ENCODE results near the gene MAP2K5. TPM values are rescaled to one million over a fixed set of nuclear protein-coding genes. Genes with fewer than 3 reads are reported as not detected.

MAP2K5 gene
- total RNA-seq, 1 donor from 2014 or later: 28.2 TPM

DNA sequence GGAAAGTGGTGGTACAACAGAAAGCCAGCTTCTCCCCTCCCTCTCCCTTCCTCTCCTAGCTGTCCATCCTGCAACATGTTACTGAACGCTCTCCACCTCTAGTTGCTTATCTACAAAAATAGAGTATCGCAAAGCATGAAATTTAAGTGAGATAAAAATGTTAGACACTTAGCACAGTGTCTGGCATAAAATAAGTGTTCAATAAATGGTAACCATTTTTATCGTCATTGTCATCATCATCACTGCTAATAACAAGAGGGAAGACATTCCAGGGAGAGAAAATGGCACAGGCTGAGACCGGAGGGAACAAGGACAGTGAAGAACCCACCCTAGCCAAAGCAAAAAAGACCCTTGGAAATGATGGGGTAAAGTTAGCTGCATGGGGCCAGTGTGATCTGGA lies 244.1 kb downstream of the MAP2K5 start:
- DNase-seq (ENCODE audit: low spot score): no peak
- intact Hi-C loops (cut with DNase I): no loop called here

DNA sequence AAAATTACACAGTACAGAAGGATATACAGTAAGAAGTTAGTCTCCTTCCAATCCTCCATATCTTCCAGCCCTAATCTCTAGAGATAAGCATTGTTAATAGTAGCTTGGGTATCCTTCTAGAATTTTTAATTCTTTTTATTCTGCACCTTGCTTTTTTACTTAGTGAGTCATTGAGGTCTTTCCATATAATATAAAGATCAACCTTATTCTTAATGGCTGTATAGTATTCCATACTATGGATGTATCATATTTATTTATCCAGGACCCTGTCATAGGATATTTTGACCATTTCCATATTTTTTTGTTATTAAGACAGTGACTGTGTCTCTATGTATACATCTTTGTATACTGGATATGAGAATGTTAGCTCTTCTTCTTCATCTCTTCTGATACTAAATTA lies 246.5 kb downstream of the MAP2K5 start:
- no peak for DNase-seq (ENCODE audit: low spot score)
- intact Hi-C loops (cut with DNase I): no loop called here

DNA sequence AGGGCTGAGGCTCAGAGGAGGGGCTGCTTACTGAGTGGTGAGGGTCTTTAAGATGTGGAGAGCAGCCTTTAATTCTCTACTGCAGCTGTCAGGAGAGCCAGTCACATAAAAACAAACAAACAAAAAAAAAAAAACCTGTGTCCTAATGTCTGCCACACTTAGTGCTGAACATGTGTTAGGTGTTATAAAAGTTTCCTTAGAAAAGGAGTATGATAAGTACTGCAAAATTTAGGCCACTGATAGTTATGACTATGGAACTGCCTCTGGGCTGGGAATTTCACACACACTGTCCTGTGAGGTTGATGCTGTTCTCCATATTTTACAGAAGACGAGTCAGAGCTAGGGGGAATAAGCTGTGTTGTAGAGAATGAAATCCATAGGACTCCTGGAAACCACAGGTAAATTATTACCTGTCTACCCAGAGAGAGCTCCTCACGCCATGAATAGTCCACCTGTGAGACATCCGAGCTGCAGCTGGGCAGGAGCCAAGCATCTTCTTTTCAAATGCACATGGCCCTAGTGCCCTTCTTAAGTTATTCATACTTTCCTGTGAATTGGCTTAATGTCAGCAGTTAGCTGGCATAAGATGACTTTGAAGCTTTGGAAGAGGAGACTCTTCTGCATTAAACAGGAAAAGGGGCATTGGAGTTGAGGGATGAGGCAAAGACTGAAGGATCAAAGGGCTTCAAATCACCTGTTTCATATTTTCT lies 248.3 kb downstream of the MAP2K5 start:
- no peak for DNase-seq (ENCODE audit: low spot score)
- intact Hi-C loops (cut with DNase I): no loop called here

DNA sequence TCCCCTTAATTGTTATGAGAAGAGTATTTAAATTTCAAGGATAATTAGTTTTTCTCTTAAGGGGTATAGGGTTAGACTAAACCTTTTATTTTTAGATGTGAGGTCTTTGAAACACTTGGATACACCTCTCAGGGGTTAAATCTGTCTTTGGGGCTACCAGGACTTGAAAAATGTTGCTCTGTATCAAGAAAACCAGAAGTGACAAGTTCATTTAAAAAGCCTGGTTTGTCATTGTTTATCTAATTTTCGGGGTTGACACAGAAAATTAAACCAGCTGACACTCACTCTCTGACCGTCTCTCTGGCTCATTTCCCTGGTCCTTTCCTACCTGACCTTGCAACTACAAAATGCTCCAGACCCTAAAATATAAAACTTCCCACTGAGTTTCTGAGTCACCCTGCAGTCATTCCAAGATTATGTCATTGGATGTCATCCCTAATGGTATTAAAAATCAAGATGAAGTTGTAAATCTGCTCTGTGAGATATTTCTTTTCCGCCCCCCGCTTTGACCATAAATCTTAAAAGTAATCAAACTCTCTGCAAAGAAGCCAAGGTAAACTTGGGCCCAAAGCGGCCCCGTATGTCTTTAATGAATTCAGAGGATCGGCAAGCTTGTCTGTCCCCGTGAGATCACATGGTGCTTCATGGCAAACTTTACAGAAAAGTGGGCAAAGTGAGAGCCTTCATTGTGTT lies 249.9 kb downstream of the MAP2K5 start:
- intact Hi-C loops (cut with DNase I): no loop called here
- DNase-seq (ENCODE audit: low spot score): no peak

DNA sequence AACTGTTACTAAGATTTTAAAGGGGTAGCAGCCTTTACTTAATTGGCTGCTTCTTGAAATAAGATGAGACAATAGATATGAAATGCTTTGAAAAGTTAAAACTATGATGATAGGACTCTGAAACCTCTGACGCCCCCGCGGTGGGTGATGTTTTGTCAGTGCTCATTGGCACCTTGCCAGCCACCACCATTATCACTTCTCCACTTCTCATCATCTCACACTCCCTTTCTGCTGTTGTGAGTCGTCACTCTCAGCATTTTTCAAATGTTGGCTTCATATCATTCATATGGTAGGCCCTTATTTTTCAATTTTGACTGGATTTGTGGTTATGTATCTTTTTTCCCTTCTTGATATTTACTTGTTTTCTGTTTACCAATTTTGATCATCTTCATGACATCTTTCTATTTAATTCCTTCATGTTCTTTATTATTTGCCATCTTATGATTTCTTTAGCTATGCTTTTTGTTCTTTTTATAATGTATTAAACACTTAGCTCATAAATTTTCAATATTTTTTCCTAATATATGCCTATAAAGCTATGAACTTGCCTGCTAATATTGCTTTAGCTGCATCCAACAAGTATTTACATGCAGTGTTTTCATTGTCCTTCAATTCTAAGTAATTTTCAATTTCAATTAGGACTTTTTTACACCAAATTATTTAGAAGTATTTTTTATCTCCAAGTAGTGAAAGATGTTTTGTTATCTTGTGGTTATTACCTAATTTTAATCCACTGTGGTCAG lies 252.5 kb downstream of the MAP2K5 start:
- intact Hi-C loops (cut with DNase I): no loop called here

GRCh38 chr15:67796196-67797127 lies 254.0 kb downstream of the MAP2K5 start:
- intact Hi-C loops (cut with DNase I): no loop called here
- peak; percentile 67 for DNase-seq (ENCODE audit: low spot score)

More for the DNA sequence above, 252.5 kb downstream of the MAP2K5 start:
- DNase-seq (ENCODE audit: low spot score): no peak

DNA sequence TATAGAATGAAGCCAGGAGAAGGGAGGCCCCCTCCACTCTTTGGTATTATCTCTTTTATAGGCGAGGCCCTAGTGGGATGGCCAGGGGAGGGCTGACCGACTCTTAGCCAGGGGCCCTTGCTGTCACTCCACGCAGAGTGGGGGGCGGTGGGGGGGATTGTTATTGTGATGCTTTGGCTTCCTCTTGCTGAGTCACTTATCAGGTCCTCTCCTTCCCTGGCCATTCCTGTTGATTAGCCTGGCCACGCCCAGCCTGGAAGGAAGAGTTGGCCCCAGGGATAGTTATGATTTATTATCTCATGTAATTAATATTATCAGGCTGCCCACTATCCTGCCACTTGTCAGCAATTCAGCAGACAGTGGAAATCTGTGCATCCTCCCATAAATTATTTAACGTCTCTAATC lies 257.3 kb downstream of the MAP2K5 start:
- no peak for DNase-seq (ENCODE audit: low spot score)
- intact Hi-C loops (cut with DNase I): no loop called here

GRCh38 chr15:67801142-67801541 lies 258.6 kb downstream of the MAP2K5 start:
- intact Hi-C loops (cut with DNase I): no loop called here
- DNase-seq (ENCODE audit: low spot score): no peak

- intact Hi-C loops (cut with DNase I): no loop called here
- DNase-seq (ENCODE audit: low spot score): peak; percentile 63
Observed at GRCh38 chr15:67801926-67802914, 259.7 kb downstream of the MAP2K5 start.

DNA sequence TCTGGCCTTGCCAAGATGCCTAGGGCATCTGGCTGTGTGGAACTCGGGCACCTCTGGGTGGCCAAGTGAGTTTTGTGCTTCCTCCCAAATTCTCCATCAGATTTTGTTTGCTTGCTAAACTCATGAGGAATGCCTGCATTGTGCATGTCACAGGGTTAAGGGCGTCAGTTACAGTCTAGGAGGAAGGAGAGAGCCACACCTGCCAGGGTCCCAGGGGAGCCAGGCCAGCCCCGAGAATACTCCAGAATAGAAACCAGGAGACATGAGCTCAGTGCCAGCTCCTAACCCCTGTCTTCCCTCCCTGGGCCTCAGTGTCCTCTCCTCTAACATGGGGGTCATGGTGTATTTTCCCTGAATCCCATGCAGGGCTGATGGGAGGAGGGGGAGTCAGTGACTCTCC lies 260.8 kb downstream of the MAP2K5 start:
- intact Hi-C loops (cut with DNase I): no loop called here
- DNase-seq (ENCODE audit: low spot score): peak; percentile 68

DNA sequence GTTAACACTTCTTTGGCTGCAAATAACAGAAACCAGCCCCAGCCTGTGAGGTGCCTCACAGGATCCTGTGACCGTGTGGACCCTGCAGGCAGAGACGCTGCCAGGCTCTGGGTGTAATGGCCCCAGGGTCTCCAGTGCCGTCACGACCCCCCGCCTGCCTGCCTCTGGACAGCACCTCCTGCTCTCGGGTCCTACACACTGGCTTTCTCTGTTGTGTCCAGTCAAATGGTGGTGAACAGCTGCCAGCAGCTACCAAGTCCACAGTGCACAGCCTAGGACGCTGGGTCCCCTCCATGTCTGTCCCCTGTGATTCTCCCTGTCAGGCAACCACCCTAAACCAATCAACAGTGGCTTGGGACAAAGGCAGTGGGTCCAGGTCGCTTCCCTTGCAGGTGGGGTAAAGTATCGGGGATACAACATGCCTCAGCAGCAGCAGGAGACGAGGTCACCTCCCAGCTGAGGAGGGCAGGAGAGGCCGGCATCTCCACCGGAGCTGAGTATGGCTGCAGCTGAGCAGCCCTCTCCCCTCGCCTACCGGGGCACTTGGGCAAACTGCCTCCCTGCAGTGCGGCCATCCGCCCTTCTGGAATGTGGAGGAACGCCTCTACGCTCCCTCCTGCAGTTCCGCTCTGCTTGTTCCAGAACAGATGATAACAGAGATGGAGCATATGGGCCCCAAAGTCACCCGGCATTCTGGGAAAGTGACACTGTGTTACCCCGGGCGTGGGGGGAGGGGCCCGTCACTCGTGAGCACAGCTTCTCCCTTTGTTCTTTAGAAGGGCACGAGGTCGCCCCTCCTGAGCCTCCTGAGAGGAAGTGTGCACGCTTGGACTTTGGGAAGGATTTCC lies 261.7 kb downstream of the MAP2K5 start:
- no peak for DNase-seq (ENCODE audit: low spot score)
- intact Hi-C loops (cut with DNase I): no loop called here

- DNase-seq (ENCODE audit: low spot score): peak; percentile 53
- intact Hi-C loops (cut with DNase I): no loop called here
Observed at GRCh38 chr15:67805008-67805665, 262.6 kb downstream of the MAP2K5 start.

- no peak for DNase-seq (ENCODE audit: low spot score)
- intact Hi-C loops (cut with DNase I): no loop called here
Observed at GRCh38 chr15:67805666-67806516, 263.4 kb downstream of the MAP2K5 start.

- intact Hi-C loops (cut with DNase I): no loop called here
- DNase-seq (ENCODE audit: low spot score): peak; percentile 74
Observed at GRCh38 chr15:67806536-67806935, 264.0 kb downstream of the MAP2K5 start.

DNA sequence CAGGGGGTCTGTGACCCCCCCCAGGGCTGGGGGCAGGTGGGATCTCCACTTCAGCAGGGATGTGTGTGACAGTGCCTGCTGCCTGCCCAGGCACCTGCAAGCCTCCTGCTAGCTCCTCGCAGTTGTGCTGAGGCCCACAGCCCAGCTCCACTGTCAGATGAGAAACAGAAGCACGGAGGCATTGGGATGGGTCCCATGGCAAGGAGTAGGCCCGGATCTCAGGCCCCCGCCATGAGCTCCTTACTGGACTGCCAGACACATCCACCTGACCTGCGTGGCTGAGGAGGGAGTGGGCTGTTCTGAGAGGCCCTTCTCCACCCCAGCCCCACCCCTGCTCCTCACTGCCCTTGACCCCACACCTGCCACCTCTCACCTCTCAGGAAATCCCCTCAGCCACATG lies 264.6 kb downstream of the MAP2K5 start:
- DNase-seq (ENCODE audit: low spot score): no peak
- intact Hi-C loops (cut with DNase I): no loop called here

DNA sequence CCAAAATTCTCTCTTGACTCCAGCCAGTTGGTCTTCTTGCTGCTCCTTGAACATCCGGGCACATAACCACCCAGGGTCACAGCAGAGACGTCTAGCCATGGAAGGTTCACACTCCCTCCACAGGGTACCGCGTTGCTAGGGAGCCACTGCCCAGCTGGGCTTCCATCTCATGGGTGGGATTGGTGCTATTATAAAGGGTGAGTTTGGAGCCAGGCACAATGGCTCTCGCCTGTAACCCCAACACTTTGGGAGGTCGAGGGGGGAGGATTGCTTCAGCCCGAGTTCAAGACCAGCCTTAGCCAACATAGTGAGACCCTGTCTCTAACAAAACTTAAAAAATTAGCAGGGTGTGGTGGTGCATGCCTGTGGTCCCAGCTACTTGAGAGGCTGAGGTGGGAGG lies 265.3 kb downstream of the MAP2K5 start:
- intact Hi-C loops (cut with DNase I): no loop called here
- DNase-seq (ENCODE audit: low spot score): peak; percentile 24

Measured in cardiac septum (tissue), 1 donor.